ENCODE data around the gene QRICH1.

- TF ChIP-seq CTCF (IDR thresholded peaks at IDR 0.05 in 2 of 3, conservative IDR thresholded peaks at IDR 0.05 in 1 of 3; ENCODE audit: control insufficient read depth in 2 of 3, extremely low read depth in 1 of 3, insufficient read depth in 1 of 3, low read depth in 3 of 3, low read length in 3 of 3): peak; percentile 95 to 97 (median 95)
- no peak for TF ChIP-seq ATF2 (IDR thresholded peaks at IDR 0.05; ENCODE audit: low read length)
- TF ChIP-seq, protein P1, sequence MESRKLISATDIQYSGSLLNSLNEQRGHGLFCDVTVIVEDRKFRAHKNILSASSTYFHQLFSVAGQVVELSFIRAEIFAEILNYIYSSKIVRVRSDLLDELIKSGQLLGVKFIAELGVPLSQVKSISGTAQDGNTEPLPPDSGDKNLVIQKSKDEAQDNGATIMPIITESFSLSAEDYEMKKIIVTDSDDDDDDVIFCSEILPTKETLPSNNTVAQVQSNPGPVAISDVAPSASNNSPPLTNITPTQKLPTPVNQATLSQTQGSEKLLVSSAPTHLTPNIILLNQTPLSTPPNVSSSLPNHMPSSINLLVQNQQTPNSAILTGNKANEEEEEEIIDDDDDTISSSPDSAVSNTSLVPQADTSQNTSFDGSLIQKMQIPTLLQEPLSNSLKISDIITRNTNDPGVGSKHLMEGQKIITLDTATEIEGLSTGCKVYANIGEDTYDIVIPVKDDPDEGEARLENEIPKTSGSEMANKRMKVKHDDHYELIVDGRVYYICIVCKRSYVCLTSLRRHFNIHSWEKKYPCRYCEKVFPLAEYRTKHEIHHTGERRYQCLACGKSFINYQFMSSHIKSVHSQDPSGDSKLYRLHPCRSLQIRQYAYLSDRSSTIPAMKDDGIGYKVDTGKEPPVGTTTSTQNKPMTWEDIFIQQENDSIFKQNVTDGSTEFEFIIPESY (IDR thresholded peaks at IDR 0.05): 0 out of 2 replicates have a peak, but pooled peaks have one; percentile 4
Measured at GRCh38 chr3:49021813-49022687, 71.8 kb downstream of the QRICH1 start, which contains the start of gene NDUFAF3.
